ENCODE data around the gene CHM. TPM values are rescaled to one million over a fixed set of nuclear protein-coding genes. Genes with fewer than 3 reads are reported as not detected.
"Not testable (repeated sequence)": the region's sequence is repeated elsewhere in the genome, so short reads cannot be mapped to it uniquely, and the experiment has no call there.

The CHM gene
- 10 to 100 TPM; 10.8 to 18.8 (median 15.1) TPM for polyA plus RNA-seq (ENCODE audit: insufficient read length in 10 of 10)
- long read RNA-seq, donor 1, full-length matches to known transcripts = 2 of 2 reads
- long read RNA-seq, donor 1, partial matches to known transcripts = 0 of 2 reads
- long read RNA-seq, donor 1, other reads (novel, unspliced or antisense) = 0 of 2 reads
- long read RNA-seq, donor 2, full-length matches to known transcripts = 3 of 3 reads
- long read RNA-seq, donor 2, partial matches to known transcripts = 0 of 3 reads
- long read RNA-seq, donor 2, other reads (novel, unspliced or antisense) = 0 of 3 reads
- long read RNA-seq, donor 3 = 0 reads
- long read RNA-seq, donor 4, full-length matches to known transcripts = 1 of 1 reads
- long read RNA-seq, donor 4, partial matches to known transcripts = 0 of 1 reads
- long read RNA-seq, donor 4, other reads (novel, unspliced or antisense) = 0 of 1 reads
- long read RNA-seq, donor 5, full-length matches to known transcripts = 1 of 1 reads
- long read RNA-seq, donor 5, partial matches to known transcripts = 0 of 1 reads
- long read RNA-seq, donor 5, other reads (novel, unspliced or antisense) = 0 of 1 reads
- long read RNA-seq, donor 6, full-length matches to known transcripts = 1 of 1 reads
- long read RNA-seq, donor 6, partial matches to known transcripts = 0 of 1 reads
- long read RNA-seq, donor 6, other reads (novel, unspliced or antisense) = 0 of 1 reads
- long read RNA-seq, donor 7 = 0 reads
- long read RNA-seq, donor 8, full-length matches to known transcripts = 2 of 2 reads
- long read RNA-seq, donor 8, partial matches to known transcripts = 0 of 2 reads
- long read RNA-seq, donor 8, other reads (novel, unspliced or antisense) = 0 of 2 reads
- long read RNA-seq, donor 9 = 0 reads

- peak; percentile 84 to 95 (median 90) for DNase-seq
Observed at GRCh38 chrX:86047174-86047935, at the start of gene CHM. Gene CHM (minus strand): TSS chrX:86047558. CDS start chrX:86047532, 26 bp downstream.

GRCh38 chrX:86078650-86079049, 31.3 kb upstream of the CHM start:
- DNase-seq = no peak

GRCh38 chrX:86066998-86067397, 19.6 kb upstream of the CHM start:
- DNase-seq = no peak

- no peak for DNase-seq
Observed at GRCh38 chrX:86061407-86061806, 14.0 kb upstream of the CHM start.

- DNase-seq = no peak
Observed at GRCh38 chrX:86051741-86052140, 4.4 kb upstream of the CHM start.

GRCh38 chrX:86047936-86048280, 550 bp upstream of the CHM start:
- no peak for DNase-seq

- no peak for DNase-seq
Observed at GRCh38 chrX:86044216-86044615, 3.1 kb downstream of the CHM start.

GRCh38 chrX:86039625-86040568, 7.5 kb downstream of the CHM start:
- DNase-seq = no peak

- no peak for DNase-seq
Observed at GRCh38 chrX:86033385-86033784, 14.0 kb downstream of the CHM start.

GRCh38 chrX:86028681-86029080, 18.7 kb downstream of the CHM start:
- DNase-seq = no peak

GRCh38 chrX:86023811-86024210, 23.5 kb downstream of the CHM start:
- DNase-seq = no peak

- no peak for DNase-seq
Observed at GRCh38 chrX:86021652-86022289, 25.6 kb downstream of the CHM start.

GRCh38 chrX:86016139-86016538, 31.2 kb downstream of the CHM start:
- DNase-seq = no peak

- not testable (repeated sequence) for DNase-seq
Observed at GRCh38 chrX:86014959-86015358, 32.4 kb downstream of the CHM start.

GRCh38 chrX:86014421-86014820, 32.9 kb downstream of the CHM start:
- no peak for DNase-seq

- no peak for DNase-seq
Observed at GRCh38 chrX:86013792-86014191, 33.6 kb downstream of the CHM start.

- DNase-seq = no peak
Observed at GRCh38 chrX:86012188-86012587, 35.2 kb downstream of the CHM start.

- not testable (repeated sequence) for DNase-seq
Observed at GRCh38 chrX:86009803-86010202, 37.6 kb downstream of the CHM start.

GRCh38 chrX:86007891-86008290, 39.5 kb downstream of the CHM start:
- not testable (repeated sequence) for DNase-seq

All from muscle of back (tissue), 13 donors.